Measurements from ENCODE around the gene CTSC. TPM values are rescaled to one million over a fixed set of nuclear protein-coding genes. Genes with fewer than 3 reads are reported as not detected.
A peak's percentile ranks its signal among the peaks of the same experiment; 100 is the strongest.

The CTSC gene
- total and polyA plus RNA-seq, 9 of the 15 experiments (the other 6 are each of a cell fraction or from before 2014, with no cell fraction given) = 113 to 403 (median 187) TPM

DNA sequence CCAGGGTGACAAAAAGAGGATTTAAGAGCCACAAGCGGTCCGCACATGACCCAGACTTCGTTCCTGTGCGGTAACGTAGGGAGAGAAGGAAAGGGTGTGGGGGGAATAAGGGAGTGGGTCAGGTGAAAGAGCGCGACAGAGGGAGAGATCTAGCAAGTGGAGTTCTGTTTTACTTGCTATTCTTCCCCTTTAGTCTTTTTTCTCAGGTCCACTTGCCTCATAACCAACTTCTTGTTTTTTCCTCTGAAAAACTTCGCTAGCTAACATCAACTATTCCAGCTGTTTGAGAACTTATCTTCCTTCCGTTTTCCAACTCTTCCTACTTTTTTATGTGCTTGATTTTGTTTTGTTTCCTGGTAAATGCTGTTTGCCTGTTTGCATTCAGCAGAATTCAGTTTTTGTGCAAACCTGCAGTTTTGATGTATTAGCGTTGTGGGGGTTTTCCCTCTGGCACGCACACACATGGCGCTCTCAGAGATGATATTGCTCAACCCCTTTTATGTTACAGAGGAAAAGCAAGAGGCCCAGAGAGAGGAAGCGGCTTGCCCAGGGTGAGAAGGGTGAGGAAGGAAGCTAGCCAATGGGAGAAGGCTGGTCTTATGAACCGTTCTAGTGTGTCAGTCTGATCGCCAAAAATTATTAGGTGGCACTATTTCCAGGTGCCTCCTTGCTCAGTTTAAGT lies 592 bp upstream of the CTSC start (continued):
- 0 out of 2 replicates have a peak, but pooled peaks have one; percentile 35 for TF ChIP-seq SMARCE1 (IDR thresholded peaks at IDR 0.05)
- no peak for TF ChIP-seq TEAD1 (CRISPR knock-in tag; IDR thresholded peaks at IDR 0.05)
- TF ChIP-seq SIRT6 (IDR thresholded peaks at IDR 0.05; ENCODE audit: low read depth, low read length) = no peak
- no peak for TF ChIP-seq ZZZ3 (IDR thresholded peaks at IDR 0.05)
- TF ChIP-seq CSDE1 (IDR thresholded peaks at IDR 0.05) = 0 out of 4 replicates have a peak, but pooled peaks of 1 of the 2 experiments have one; percentile 49
- no peak for TF ChIP-seq RFX5 (IDR thresholded peaks at IDR 0.05; ENCODE audit: low read depth, low read length)
- no peak for TF ChIP-seq KLF1 (tag; IDR thresholded peaks at IDR 0.05)
- no peak for TF ChIP-seq SRSF3 (IDR thresholded peaks at IDR 0.05; ENCODE audit: insufficient read depth, low read length)
- no peak for TF ChIP-seq ZNF445 (CRISPR knock-in tag; IDR thresholded peaks at IDR 0.05; ENCODE audit: low read depth)
- TF ChIP-seq OTX1 (CRISPR knock-in tag; IDR thresholded peaks at IDR 0.05) = no peak
- no peak for TF ChIP-seq POLR3G (IDR thresholded peaks at IDR 0.05; ENCODE audit: extremely low read depth, insufficient read length, insufficient replicate concordance)
- no peak for TF ChIP-seq COPS2 (conservative IDR thresholded peaks at IDR 0.05)
- TF ChIP-seq SMARCA4 (IDR thresholded peaks at IDR 0.05) = peak; percentile 59
- TF ChIP-seq STAT5A (IDR thresholded peaks at IDR 0.05; ENCODE audit: borderline replicate concordance, low read length) = no peak
- TF ChIP-seq SMAD2 (IDR thresholded peaks at IDR 0.05; ENCODE audit: low read depth, low read length) = no peak
- no peak for TF ChIP-seq U2AF1 (optimal IDR thresholded peaks at IDR 0.05; ENCODE audit: low read depth, low read length)
- TF ChIP-seq TBL1XR1 (IDR thresholded peaks at IDR 0.05; ENCODE audit: low read length in 2 of 2) = no peak
- TF ChIP-seq, protein P1, sequence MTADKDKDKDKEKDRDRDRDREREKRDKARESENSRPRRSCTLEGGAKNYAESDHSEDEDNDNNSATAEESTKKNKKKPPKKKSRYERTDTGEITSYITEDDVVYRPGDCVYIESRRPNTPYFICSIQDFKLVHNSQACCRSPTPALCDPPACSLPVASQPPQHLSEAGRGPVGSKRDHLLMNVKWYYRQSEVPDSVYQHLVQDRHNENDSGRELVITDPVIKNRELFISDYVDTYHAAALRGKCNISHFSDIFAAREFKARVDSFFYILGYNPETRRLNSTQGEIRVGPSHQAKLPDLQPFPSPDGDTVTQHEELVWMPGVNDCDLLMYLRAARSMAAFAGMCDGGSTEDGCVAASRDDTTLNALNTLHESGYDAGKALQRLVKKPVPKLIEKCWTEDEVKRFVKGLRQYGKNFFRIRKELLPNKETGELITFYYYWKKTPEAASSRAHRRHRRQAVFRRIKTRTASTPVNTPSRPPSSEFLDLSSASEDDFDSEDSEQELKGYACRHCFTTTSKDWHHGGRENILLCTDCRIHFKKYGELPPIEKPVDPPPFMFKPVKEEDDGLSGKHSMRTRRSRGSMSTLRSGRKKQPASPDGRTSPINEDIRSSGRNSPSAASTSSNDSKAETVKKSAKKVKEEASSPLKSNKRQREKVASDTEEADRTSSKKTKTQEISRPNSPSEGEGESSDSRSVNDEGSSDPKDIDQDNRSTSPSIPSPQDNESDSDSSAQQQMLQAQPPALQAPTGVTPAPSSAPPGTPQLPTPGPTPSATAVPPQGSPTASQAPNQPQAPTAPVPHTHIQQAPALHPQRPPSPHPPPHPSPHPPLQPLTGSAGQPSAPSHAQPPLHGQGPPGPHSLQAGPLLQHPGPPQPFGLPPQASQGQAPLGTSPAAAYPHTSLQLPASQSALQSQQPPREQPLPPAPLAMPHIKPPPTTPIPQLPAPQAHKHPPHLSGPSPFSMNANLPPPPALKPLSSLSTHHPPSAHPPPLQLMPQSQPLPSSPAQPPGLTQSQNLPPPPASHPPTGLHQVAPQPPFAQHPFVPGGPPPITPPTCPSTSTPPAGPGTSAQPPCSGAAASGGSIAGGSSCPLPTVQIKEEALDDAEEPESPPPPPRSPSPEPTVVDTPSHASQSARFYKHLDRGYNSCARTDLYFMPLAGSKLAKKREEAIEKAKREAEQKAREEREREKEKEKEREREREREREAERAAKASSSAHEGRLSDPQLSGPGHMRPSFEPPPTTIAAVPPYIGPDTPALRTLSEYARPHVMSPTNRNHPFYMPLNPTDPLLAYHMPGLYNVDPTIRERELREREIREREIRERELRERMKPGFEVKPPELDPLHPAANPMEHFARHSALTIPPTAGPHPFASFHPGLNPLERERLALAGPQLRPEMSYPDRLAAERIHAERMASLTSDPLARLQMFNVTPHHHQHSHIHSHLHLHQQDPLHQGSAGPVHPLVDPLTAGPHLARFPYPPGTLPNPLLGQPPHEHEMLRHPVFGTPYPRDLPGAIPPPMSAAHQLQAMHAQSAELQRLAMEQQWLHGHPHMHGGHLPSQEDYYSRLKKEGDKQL (CRISPR knock-in tag; IDR thresholded peaks at IDR 0.05; ENCODE audit: borderline replicate concordance) = no peak
- TF ChIP-seq, protein P2, sequence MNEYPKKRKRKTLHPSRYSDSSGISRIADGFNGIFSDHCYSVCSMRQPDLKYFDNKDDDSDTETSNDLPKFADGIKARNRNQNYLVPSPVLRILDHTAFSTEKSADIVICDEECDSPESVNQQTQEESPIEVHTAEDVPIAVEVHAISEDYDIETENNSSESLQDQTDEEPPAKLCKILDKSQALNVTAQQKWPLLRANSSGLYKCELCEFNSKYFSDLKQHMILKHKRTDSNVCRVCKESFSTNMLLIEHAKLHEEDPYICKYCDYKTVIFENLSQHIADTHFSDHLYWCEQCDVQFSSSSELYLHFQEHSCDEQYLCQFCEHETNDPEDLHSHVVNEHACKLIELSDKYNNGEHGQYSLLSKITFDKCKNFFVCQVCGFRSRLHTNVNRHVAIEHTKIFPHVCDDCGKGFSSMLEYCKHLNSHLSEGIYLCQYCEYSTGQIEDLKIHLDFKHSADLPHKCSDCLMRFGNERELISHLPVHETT (CRISPR knock-in tag; conservative IDR thresholded peaks at IDR 0.05 in 1 of 2, IDR thresholded peaks at IDR 0.05 in 1 of 2) = no peak
- no peak for TF ChIP-seq SMAD1 (IDR thresholded peaks at IDR 0.05; ENCODE audit: low read depth, low read length, partially characterized antibody)
- no peak for TF ChIP-seq SIN3B (IDR thresholded peaks at IDR 0.05; ENCODE audit: low read depth)
- no peak for TF ChIP-seq E2F5 (CRISPR knock-in tag; IDR thresholded peaks at IDR 0.05)

All from K562 (cell line).